A673 (cell line): Measurements from ENCODE around the gene TSHZ1. TPM values are rescaled to one million over a fixed set of nuclear protein-coding genes. Genes with fewer than 3 reads are reported as not detected.

ENCODE experiments used
- BruUV-seq: library from RNA; stranded (reverse); fragments of 400-500 nt; replicated peaks from 2 replicates; lab custom pipeline; 2021; lab: Mats Ljungman, UMichigan
- CTCF ChIA-PET: fragments of 300-600 bp; sonication (Branson Sonifier 250); formaldehyde crosslinking; loops from one replicate; lab custom pipeline; 2022; ENCODE audit warnings: antibody characterized with exemption; lab: Charles Lee
- POLR2A ChIA-PET: fragments of 300-600 bp; sonication (Branson Sonifier 250); formaldehyde crosslinking; loops from one replicate; lab custom pipeline; 2022; ENCODE audit warnings: antibody characterized with exemption; ENCODE audit not compliant: low non-redundant PET; lab: Charles Lee
- DNase-seq: peaks from one replicate; pipeline ENCODE4 v3.0.0-alpha.2; 2015; ENCODE audit warnings: low spot score
- H3K27ac ChIP-seq: fragments of 200-600 bp; sonication (generic); 2 replicates; pipeline ENCODE4 v1.5.1; 2016; ENCODE audit warnings: mixed run types, low read depth, mild to moderate bottlenecking, mixed read lengths, antibody characterized with exemption, low read length; ENCODE audit not compliant: poor library complexity, severe bottlenecking
- H3K27me3 ChIP-seq: fragments of 200-600 bp; sonication (generic); replicated peaks from 2 replicates; pipeline ENCODE4 v1.6.1; 2017; ENCODE audit warnings: mixed run types, low read depth, mild to moderate bottlenecking, mixed read lengths, antibody characterized with exemption, low read length; ENCODE audit not compliant: insufficient read depth, poor library complexity
- H3K36me3 ChIP-seq: fragments of 200-600 bp; sonication (generic); 2 replicates; pipeline ENCODE4 v1.6.1; 2016; ENCODE audit warnings: mixed run types, mild to moderate bottlenecking, mixed read lengths, antibody characterized with exemption, low read length; ENCODE audit not compliant: insufficient read depth, poor library complexity, severe bottlenecking
- H3K4me1 ChIP-seq: fragments of 200-600 bp; sonication (generic); 2 replicates; pipeline ENCODE4 v1.6.1; 2017; ENCODE audit warnings: mixed run types, mild to moderate bottlenecking, mixed read lengths, antibody characterized with exemption, low read length; ENCODE audit not compliant: insufficient read depth, poor library complexity, severe bottlenecking
- H3K4me3 ChIP-seq: fragments of 200-600 bp; sonication (generic); 2 replicates; pipeline ENCODE4 v1.5.1; 2016; ENCODE audit warnings: low read depth, mixed run types, mild to moderate bottlenecking, mixed read lengths, low read length; ENCODE audit not compliant: poor library complexity, severe bottlenecking
- H3K9me3 ChIP-seq: fragments of 200-600 bp; sonication (generic); 2 replicates; pipeline ENCODE4 v1.6.1; 2016; ENCODE audit warnings: mixed run types, low read depth, mild to moderate bottlenecking, mixed read lengths, antibody characterized with exemption, low read length; ENCODE audit not compliant: poor library complexity, severe bottlenecking
- CTCF ChIP-seq: fragments of 300-800, 200-600 bp; sonication (generic); conservative IDR thresholded peaks from 2 replicates; pipeline ENCODE4 v1.5.1; 2017; ENCODE audit warnings: low read depth, mild to moderate bottlenecking, antibody characterized with exemption, low read length, moderate library complexity, mixed read lengths
- EZH2 ChIP-seq: fragments of 200-600 bp; sonication (generic); IDR thresholded peaks from 2 replicates; pipeline ENCODE4 v1.6.1; 2017; ENCODE audit warnings: borderline replicate concordance, low read depth, mild to moderate bottlenecking, mixed read lengths, antibody characterized with exemption, low read length; ENCODE audit not compliant: poor library complexity, severe bottlenecking
- intact Hi-C: fragments of 100-400 bp; cut with micrococcal nuclease; formaldehyde crosslinking; loops from one replicate; pipeline ENCODE4 v1.10.0; 2022; ENCODE audit not compliant: unreplicated experiment
- total RNA-seq: library from RNA; stranded (reverse); gene quantifications from 2 replicates; pipeline ENCODE4 v1.2.3, GENCODE V29; 2021

TSHZ1 gene
- total RNA-seq, 1 experiment from 2014 or later: 1.8 TPM

GRCh38 chr18:75162467-75162866, 48.1 kb upstream of the TSHZ1 start:
- BruUV-seq: no TSS peak
- no peak for DNase-seq
- no peaks in the 10 kb centered on the region for H3K9me3 ChIP-seq
- ChIA-PET POLR2A (no interaction called here), CTCF (no interaction called here)
- H3K4me3 ChIP-seq: no peak overlapping the region
- no peaks in the 10 kb centered on the region for H3K36me3 ChIP-seq
- H3K4me1 ChIP-seq: no peaks in the 10 kb centered on the region
- intact Hi-C loops: no loop called here
- TF ChIP-seq CTCF: no peak
- no peak for TF ChIP-seq EZH2
- no peak overlapping the region for H3K27ac ChIP-seq
- H3K27me3 ChIP-seq: no peaks in the 10 kb centered on the region

- ChIA-PET CTCF (no interaction called here), POLR2A (no interaction called here)
- TF ChIP-seq EZH2 (no peak), CTCF (no peak)
- BruUV-seq: no TSS peak
- Histone ChIP-seq H3K9me3 (no peaks in the 10 kb centered on the region), H3K27ac (no peak overlapping the region), H3K4me3 (no peak overlapping the region), H3K27me3 (no peaks in the 10 kb centered on the region), H3K4me1 (no peaks in the 10 kb centered on the region), H3K36me3 (no peaks in the 10 kb centered on the region)
- intact Hi-C loops: no loop called here
- DNase-seq: no peak
Observed at GRCh38 chr18:75162978-75163377, 47.6 kb upstream of the TSHZ1 start.

GRCh38 chr18:75163736-75164135, 46.9 kb upstream of the TSHZ1 start:
- ChIA-PET POLR2A (no interaction called here), CTCF (no interaction called here)
- Histone ChIP-seq H3K27ac (no peak overlapping the region), H3K27me3 (no peaks in the 10 kb centered on the region), H3K4me3 (no peak overlapping the region), H3K9me3 (no peaks in the 10 kb centered on the region), H3K36me3 (no peaks in the 10 kb centered on the region), H3K4me1 (no peaks in the 10 kb centered on the region)
- no peak for TF ChIP-seq CTCF
- TF ChIP-seq EZH2: no peak
- BruUV-seq: no TSS peak
- intact Hi-C loops: no loop called here
- no peak for DNase-seq
